22Rv1 (cell line): ENCODE data around the gene AXIN1.
A peak's percentile ranks its signal among the peaks of the same experiment; 100 is the strongest.

Source experiments
- H3K27ac ChIP-seq: fragments of 450-650 bp; 2 replicates; pipeline ENCODE4 v1.5.1; 2017
- ZFX ChIP-seq: fragments of 450-650 bp; IDR thresholded peaks from 2 replicates; pipeline ENCODE4 v1.6.1; 2017; ENCODE audit warnings: antibody characterized with exemption, borderline replicate concordance
- TF ChIP-seq, protein P1 (sequence below): fragments of 450-650 bp; IDR thresholded peaks from 2 replicates; pipeline ENCODE4 v1.5.1; 2017; ENCODE audit warnings: mild to moderate bottlenecking

The AXIN1 gene

DNA sequence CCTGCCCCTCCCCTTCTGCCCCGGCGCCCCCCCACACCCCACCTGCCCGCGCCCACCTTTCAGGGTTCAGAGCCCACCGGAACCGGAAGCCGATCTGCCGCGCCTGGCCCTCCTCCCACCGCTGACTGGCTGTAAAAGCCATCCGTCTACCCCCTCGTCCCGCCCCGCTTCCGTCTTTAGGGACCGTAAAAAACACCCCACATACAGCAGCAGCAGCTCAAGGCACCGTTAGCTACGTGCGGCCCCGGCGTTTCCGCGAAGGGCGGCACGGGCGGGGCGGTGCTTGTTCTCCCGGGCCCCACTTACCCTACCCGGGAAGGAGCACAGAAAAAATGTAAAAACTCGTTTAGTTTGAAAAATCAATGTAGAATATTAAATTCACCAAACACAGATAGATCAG is 17.9 kb upstream of the AXIN1 start, which contains the start of gene MRPL28:
TSS of gene MRPL28 (minus strand) at position 96 of the 400 bp plus-strand sequence. CDS start 320 bp downstream, outside the sequence.
- H3K27ac ChIP-seq, result peak within 1 kb of the TSS; percentile 71

DNA sequence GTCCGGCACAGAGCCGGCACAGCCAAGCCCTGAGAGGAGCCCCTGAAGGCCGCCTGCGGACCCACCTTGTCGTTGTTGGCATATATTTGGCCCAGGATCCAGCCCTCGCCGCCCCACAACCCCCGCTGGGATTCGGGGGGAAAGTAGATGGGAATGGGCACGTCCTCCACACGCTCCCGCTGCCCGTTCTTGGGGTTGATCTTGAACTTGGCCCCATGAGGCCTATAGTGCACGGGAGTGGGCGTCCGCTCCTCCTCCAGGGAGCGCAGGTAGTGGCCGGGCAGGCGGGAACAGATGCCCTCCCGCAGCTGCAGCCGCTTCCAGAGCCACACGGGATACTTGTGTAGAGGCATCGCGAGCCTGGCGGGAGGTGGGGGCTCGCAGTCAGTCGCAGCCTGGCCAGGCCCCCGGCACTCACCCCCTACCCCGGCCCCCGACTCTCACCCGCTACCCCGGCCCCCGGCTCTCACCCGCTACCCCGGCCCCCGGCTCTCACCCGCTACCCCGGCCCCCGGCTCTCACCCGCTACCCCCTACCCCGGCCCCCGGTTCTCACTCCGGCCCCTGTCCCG is 17.4 kb upstream of the AXIN1 start:
- H3K27ac ChIP-seq, result no peak overlapping the region; the same call in 1 of the 2 replicates
- TF ChIP-seq, protein P1, sequence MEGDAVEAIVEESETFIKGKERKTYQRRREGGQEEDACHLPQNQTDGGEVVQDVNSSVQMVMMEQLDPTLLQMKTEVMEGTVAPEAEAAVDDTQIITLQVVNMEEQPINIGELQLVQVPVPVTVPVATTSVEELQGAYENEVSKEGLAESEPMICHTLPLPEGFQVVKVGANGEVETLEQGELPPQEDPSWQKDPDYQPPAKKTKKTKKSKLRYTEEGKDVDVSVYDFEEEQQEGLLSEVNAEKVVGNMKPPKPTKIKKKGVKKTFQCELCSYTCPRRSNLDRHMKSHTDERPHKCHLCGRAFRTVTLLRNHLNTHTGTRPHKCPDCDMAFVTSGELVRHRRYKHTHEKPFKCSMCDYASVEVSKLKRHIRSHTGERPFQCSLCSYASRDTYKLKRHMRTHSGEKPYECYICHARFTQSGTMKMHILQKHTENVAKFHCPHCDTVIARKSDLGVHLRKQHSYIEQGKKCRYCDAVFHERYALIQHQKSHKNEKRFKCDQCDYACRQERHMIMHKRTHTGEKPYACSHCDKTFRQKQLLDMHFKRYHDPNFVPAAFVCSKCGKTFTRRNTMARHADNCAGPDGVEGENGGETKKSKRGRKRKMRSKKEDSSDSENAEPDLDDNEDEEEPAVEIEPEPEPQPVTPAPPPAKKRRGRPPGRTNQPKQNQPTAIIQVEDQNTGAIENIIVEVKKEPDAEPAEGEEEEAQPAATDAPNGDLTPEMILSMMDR, result no peak
- TF ChIP-seq ZFX, result no peak

More for the DNA sequence above, 17.9 kb upstream of the AXIN1 start, which contains the start of gene MRPL28:
- TF ChIP-seq, protein P1, result no peak
- no peak for TF ChIP-seq ZFX

- no peak overlapping the region for H3K27ac ChIP-seq
- TF ChIP-seq ZFX, result no peak
- TF ChIP-seq, protein P1, result no peak
These were observed 16.8 kb upstream of the AXIN1 start for GRCh38 chr16:369275-369865.

DNA sequence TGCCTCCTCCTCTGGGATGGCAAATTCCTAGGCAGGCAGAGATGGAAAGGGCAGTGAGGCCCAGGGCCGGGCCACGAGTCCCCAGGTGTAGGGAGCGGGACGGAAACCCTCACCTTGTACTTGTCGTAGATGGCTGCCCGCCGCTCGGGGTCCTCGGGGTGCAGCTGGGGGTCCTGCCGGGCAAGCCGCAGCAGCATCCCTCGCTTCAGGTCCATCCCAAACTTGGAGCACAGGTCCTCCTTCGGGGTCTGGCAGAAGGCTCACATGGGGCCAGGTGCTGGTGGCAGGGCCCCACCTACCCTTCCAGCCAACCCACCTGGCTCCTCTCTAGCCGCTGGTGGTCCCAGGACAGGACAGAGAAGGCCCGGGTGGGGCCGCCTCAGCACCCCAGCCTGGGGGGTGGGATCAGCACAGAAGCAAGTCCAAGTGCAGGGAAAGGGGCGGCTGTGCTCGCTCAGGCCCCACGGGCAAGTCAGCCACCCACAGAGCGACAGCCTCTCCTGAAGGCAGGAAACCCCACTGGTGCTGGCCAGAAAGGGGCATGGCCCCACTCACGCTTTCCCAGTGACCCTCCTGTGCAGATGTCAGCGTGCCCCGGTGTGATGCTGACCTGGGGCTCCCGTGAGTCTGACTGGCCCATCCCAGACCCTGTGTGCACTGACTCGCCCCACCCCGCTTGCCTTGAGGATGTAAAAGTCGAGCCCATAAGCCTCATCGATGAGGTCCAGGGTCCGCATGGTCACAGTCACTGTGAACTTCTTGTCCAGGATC is 16.1 kb upstream of the AXIN1 start:
- TF ChIP-seq ZFX, result no peak
- TF ChIP-seq, protein P1, result no peak
- H3K27ac ChIP-seq, result no peak overlapping the region

DNA sequence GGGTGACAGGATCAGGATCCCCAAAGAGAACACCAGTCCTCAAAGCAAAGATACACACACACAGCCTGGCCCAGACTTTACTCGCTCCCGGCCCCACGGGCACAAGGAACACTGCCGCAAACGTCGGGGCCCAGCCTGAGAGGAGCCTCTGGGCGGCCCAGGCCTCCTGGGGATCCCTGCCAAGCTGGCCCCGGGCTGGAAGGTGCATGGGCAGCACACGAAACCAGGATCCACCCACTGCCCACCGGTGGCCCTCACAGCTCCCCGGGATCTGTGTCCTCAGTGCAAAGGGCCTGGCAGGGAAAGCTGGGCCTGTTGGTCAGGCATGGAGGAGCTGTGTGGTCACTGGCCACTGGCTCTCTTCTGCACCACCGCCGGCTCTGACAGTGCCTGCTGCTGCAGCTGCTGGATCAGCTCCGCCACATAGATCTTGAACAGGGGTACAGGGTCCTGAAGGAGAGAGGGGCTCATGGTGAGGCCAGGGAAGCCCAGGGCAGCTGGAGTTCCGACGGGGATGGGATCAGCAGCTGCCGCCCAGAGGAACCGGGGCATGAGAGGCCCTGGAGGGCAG is 14.9 kb upstream of the AXIN1 start:
- TF ChIP-seq, protein P1, result no peak
- TF ChIP-seq ZFX, result no peak
- H3K27ac ChIP-seq, result no peak overlapping the region

DNA sequence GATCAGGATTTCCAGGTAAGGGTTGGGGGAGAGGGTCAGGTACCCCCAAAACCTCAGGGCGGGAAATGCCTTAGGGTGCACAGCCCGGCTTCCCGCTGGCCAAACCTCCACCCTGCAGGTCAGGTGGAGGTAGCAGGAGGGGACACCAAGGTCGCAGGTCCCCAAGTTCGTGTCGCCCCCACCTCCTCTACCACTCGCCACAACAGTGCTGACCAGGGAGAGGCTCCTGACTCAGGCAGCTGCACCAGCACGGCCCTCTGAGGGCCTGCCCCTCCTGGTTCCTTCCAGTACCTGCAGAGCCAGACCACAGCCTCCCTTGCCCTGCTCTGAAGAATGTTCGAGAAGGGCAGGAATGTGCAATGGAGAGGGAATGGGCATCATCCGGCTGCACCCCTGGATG is 14.0 kb upstream of the AXIN1 start:
- no peak overlapping the region for H3K27ac ChIP-seq
- TF ChIP-seq, protein P1, result no peak
- TF ChIP-seq ZFX, result no peak
